IPS-15b (cell line): Measurements from ENCODE around the gene GFPT1.

Experiments used
- H3K27me3 ChIP-seq: one replicate; pipeline ENCODE4 v1.6.1; 2013; ENCODE audit warnings: low read length; ENCODE audit not compliant: control insufficient read depth, insufficient read depth
- H3K36me3 ChIP-seq: one replicate; pipeline ENCODE4 v1.6.1; 2013; ENCODE audit warnings: low read length; ENCODE audit not compliant: control insufficient read depth, insufficient read depth
- H3K4me1 ChIP-seq: one replicate; pipeline ENCODE4 v1.6.1; 2013; ENCODE audit warnings: mild to moderate bottlenecking, low read length; ENCODE audit not compliant: control insufficient read depth, insufficient read depth
- H3K4me3 ChIP-seq: one replicate; pipeline ENCODE4 v1.5.1; 2013; ENCODE audit warnings: low read depth, low read length
- H3K9ac ChIP-seq: one replicate; pipeline ENCODE4 v1.6.1; 2013; ENCODE audit warnings: low read depth, mild to moderate bottlenecking, low read length
- H3K9me3 ChIP-seq: one replicate; pipeline ENCODE4 v1.6.1; 2013; ENCODE audit warnings: mild to moderate bottlenecking, low read length; ENCODE audit not compliant: control insufficient read depth, insufficient read depth

The GFPT1 gene

DNA sequence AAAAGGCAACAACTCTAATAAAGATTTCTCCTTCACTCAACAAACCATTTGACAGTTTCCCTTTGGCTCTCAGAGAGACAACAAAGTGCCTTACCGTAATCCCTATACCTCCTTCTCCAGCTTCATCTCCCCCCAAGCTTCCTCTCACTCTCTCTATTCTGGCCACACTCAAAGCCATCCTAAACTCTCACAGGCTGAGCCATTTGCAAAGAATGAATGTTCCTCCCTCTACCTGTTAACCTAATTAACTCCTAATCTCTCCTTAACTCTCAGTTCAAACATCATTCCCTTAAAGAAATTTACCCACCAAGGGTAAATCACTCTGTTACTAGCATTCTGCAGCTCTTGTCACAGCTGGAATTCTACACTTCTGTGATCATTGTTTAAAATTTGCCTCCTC is 38.2 kb downstream of the GFPT1 start:
- Histone ChIP-seq H3K27me3 (no peaks in the 10 kb centered on the region), H3K9ac (no peak overlapping the region), H3K9me3 (no peaks in the 10 kb centered on the region), H3K36me3 (peaks cover 13% of the 10 kb centered on the region), H3K4me1 (no peaks in the 10 kb centered on the region), H3K4me3 (no peak overlapping the region)

DNA sequence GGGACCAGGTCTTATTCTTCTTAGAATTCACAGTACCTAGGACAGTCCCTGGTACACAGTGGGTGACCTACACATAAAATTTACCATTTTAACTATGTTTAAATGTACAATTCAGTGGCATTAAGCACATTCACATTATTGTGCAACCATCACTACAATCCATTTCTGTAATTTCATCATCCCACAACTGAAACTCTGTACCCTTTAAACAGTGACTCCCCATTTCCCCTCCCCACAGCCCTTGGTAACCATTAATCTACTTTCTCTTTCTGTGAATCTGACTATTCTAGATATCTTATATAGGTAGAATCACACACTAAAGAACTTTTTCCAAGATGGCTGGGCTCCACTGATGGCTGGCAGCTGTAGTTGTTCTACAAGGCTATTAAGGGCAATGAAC is 41.6 kb downstream of the GFPT1 start:
- H3K4me1 ChIP-seq = no peaks in the 10 kb centered on the region
- no peaks in the 10 kb centered on the region for H3K27me3 ChIP-seq
- no peak overlapping the region for H3K4me3 ChIP-seq
- no peaks in the 10 kb centered on the region for H3K9me3 ChIP-seq
- no peak overlapping the region for H3K9ac ChIP-seq
- peaks cover 17% of the 10 kb centered on the region for H3K36me3 ChIP-seq

DNA sequence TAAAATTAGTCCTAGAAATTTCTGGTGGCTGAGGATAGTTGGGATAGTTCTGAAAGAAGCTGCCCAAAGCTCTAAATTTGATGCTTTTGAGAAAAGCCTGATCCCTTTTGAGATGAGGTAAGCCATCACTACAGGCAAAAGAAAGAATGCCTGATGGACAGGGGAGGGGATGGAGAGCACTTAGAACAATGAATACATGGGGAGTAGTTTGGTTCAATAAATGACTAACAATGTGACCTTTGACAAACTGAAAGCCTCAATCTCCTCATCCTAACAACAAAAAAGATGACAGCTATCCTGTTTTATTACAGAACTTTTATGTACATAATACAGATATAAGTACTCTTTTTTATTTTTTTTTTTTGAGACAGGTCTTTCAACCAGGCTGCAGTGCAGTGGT is 42.7 kb downstream of the GFPT1 start:
- H3K9ac ChIP-seq = no peak overlapping the region
- H3K9me3 ChIP-seq = no peaks in the 10 kb centered on the region
- no peaks in the 10 kb centered on the region for H3K27me3 ChIP-seq
- H3K36me3 ChIP-seq = peaks cover 19% of the 10 kb centered on the region
- no peaks in the 10 kb centered on the region for H3K4me1 ChIP-seq
- no peak overlapping the region for H3K4me3 ChIP-seq

DNA sequence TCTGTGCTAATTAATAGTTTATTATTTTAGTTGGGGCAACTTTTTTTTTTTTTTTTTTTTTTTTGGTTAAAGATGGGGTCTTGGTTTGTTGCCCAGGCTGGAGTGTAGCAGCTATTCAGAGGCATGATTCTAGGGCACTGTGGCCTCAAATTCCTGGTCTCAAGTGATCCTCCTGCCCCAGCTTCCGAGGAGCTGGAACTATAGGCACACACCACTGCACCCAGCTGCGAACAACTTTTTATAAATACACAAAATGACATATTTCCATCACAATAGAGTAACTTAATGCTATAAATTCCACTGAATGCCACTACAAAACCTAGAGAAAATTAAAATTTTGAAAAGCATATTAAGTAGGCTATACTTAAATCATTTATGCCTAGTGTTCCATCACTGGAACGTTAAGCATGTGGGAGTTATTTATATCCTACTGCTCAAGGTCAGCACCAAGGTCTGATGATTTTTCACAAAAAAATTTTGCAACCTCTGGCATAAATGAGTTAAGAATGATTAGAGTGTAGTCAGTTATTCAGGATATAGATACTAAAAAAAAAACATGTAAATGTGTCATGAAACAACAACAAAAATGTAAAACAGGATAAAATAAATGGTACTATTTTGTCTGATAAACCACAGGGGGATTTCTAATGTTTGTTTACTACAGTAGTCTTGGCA is 46.8 kb downstream of the GFPT1 start:
- Histone ChIP-seq H3K4me3 (no peak overlapping the region), H3K4me1 (no peaks in the 10 kb centered on the region), H3K36me3 (peaks cover 29% of the 10 kb centered on the region), H3K27me3 (no peaks in the 10 kb centered on the region), H3K9ac (no peak overlapping the region), H3K9me3 (no peaks in the 10 kb centered on the region)

DNA sequence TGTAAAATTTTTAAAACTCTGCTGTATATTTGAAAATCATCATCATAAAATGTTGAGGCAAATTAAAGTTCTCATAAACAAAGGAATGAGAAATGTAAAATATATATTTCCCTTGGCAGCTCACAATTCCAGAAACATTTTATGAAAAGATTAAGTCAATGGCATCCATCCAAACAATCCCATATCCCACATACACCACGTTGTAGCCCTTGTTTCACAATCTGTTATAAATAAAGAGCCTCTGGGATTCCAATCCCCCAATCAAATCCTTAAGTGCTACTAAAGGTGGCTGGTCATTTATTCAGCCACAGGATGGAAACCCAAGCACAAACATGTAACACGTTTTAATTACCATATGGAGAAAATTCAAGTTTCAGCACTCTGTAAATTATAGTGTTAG is 51.7 kb downstream of the GFPT1 start:
- H3K9ac ChIP-seq = no peak overlapping the region
- H3K27me3 ChIP-seq = no peaks in the 10 kb centered on the region
- H3K36me3 ChIP-seq = peaks cover 17% of the 10 kb centered on the region
- no peaks in the 10 kb centered on the region for H3K4me1 ChIP-seq
- H3K9me3 ChIP-seq = no peaks in the 10 kb centered on the region
- H3K4me3 ChIP-seq = no peak overlapping the region

DNA sequence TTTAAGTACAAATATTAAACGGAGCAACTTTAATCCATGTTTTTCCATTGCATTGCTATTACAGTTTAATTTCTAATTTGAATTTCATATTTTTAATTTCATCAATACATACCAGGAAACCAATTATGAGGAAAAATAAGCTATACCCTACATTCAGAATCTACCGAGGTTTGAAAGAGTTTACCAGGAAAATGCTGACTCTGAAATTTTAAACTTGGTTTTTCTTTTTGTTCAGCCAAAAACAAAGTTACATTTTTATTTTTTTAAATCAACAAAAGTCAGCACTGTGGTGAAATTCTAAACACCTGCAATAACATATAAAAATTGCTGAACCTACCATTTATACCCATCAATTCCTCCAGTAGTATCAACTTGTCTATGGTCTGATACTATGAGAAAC is 53.7 kb downstream of the GFPT1 start:
- Histone ChIP-seq H3K27me3 (no peaks in the 10 kb centered on the region), H3K4me1 (no peaks in the 10 kb centered on the region), H3K4me3 (no peak overlapping the region), H3K36me3 (peaks cover 10% of the 10 kb centered on the region), H3K9ac (no peak overlapping the region), H3K9me3 (no peaks in the 10 kb centered on the region)

DNA sequence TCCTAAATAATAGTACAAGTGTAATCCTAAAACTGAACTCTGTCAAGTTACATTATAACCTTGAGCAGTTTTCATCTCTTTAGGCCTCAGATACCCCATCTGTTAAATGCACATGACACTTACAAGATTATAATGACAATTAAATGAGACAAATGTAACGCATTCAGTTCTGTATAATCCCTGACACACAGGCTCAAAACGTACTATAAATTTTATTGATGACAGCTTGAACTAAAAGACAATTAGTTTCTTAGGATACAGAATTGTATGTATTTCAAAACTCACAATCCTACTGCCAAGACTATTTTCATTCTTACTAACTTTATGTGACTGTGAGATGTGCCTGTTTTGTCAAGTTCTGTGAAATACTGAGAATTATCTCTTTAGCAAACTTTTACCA is 56.2 kb downstream of the GFPT1 start:
- H3K9ac ChIP-seq = no peak overlapping the region
- H3K36me3 ChIP-seq = peaks cover 8% of the 10 kb centered on the region
- no peaks in the 10 kb centered on the region for H3K4me1 ChIP-seq
- H3K27me3 ChIP-seq = no peaks in the 10 kb centered on the region
- H3K9me3 ChIP-seq = no peaks in the 10 kb centered on the region
- no peak overlapping the region for H3K4me3 ChIP-seq

DNA sequence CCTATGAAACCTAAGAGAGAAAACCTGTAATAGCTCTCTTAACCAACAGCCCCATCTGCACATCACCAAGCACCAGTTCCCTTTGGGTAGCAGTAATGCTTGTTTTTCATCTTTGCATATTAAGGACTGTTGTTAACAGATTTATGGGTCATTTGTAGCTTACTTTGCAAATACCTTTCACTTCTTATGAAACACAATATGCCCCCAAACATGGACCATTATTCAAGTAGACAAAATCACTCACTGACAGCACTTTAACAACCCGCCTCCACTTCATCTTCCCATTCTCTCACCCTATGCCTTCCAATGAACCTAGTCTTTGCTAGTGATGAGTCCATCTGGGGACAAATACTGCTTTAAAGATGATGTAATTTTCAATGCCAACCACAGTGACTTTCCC is 64.4 kb downstream of the GFPT1 start:
- Histone ChIP-seq H3K9ac (no peak overlapping the region), H3K4me3 (no peak overlapping the region), H3K27me3 (no peaks in the 10 kb centered on the region), H3K9me3 (no peaks in the 10 kb centered on the region), H3K36me3 (peaks cover 7% of the 10 kb centered on the region), H3K4me1 (no peaks in the 10 kb centered on the region)

DNA sequence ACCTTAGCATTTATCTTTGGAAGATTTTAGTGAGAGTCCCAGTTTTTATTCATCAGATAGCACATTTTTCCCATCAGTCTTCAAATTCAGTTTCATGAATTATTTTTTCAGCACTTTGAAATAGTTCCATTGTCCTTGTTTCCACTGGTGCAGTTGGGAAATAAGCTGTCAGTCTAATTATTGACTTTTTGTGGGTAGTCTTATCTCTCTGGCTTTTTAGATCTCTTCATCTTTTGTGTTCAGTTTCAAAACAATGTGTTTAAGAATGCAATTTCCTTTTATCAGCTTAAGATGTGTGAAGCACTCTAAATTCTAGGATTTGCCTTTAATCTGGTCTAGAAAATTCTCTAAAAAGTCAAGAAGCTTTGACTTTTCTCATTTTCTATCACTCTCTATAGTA is 70.5 kb downstream of the GFPT1 start:
- H3K4me3 ChIP-seq = no peak overlapping the region
- H3K27me3 ChIP-seq = no peaks in the 10 kb centered on the region
- no peaks in the 10 kb centered on the region for H3K9me3 ChIP-seq
- H3K36me3 ChIP-seq = no peaks in the 10 kb centered on the region
- H3K9ac ChIP-seq = no peak overlapping the region
- H3K4me1 ChIP-seq = no peaks in the 10 kb centered on the region

DNA sequence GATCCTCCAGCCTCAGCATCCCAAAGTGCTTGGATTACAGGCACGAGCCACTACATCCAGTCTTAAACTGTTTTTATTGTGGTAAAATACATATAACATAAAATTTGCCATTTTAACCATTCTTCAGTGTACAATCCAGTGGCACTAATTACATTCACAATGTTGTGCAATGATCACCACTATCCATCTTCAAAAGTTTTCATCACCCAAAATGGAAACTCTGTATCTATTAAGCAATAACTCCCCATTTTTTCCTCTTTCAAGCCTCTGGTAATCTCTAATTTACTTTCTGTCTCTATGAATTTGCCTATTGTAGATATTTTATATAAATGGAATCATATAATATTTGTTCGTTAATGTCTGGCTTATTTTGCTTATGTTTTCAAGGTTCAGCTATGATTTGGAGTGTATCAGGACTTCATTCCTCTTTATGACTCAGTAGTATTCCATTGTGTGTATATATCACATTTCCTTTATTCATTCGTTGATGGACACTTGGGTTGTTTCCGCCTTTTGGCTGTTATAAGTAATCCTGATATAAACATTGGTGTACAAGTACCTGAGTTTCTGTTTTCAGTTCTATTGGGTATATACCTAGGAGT is 71.8 kb downstream of the GFPT1 start:
- Histone ChIP-seq H3K27me3 (no peaks in the 10 kb centered on the region), H3K9me3 (no peaks in the 10 kb centered on the region), H3K4me3 (no peak overlapping the region), H3K4me1 (no peaks in the 10 kb centered on the region), H3K9ac (no peak overlapping the region), H3K36me3 (no peaks in the 10 kb centered on the region)

DNA sequence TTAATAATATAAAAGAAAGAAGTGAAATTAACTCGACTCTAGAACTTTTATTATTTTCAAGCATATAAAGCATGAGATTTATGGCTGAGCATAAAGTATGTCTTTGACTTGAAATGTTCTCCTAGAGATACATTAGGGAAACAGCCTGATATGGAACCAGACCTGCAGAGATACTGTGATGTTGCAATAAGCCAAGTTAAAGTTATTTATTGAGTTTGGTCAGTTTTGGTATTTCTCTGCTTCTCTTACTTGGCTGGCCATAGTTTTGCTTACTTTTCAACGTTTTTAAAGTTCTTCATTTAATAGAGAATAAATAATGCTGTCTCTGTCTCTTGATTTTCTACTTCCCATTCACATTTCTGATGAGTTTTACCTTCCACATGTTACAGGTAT is 76.0 kb downstream of the GFPT1 start:
- peaks cover 7% of the 10 kb centered on the region for H3K27me3 ChIP-seq
- peaks cover 2% of the 10 kb centered on the region for H3K4me1 ChIP-seq
- no peak overlapping the region for H3K4me3 ChIP-seq
- no peaks in the 10 kb centered on the region for H3K9me3 ChIP-seq
- no peaks in the 10 kb centered on the region for H3K36me3 ChIP-seq
- H3K9ac ChIP-seq = no peak overlapping the region

DNA sequence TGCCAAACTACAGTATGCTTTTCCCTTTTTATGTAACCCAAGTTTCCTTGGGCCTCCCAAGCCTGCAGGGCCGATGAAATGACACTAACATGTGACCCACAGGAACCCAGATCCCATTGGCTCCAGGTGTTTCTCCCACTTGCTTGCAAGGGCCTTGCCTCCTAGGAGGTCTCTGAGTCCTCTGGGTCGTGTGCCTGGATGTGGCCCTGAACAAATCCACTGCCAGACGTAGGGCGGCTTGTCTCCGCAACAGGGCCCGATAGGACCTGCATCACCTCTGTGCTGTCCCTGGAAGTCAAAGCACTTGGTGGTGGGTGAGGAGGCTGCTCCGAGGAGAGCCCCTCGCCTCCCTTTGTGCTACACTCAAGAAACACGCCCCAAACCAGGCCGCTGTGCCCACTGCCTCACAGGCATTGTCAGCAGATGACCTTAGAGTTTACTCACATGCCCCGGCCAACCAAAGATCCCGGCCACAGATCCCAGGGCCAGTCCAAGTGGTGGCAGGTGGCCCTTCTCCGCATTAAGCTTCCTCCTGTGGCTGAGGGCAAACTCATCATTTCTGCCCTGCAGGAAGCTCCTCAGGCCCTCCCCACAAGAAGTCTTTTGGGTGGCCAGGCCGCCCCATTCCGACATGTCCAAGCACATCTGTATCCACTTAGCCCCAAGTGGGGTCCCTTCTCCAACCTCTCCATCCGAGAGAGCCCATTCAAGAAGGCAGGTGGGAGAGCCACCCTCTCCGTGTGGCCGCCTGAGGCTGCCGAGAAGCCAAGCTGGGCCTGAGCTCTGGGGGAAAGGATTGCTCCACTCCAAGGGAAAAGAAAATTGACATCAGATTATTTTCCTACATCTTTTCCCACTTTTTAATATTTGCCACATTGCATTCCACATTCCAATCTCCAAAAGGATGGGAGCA is 76.7 kb downstream of the GFPT1 start:
- Histone ChIP-seq H3K9me3 (no peaks in the 10 kb centered on the region), H3K9ac (no peak overlapping the region), H3K27me3 (peaks cover 13% of the 10 kb centered on the region), H3K36me3 (no peaks in the 10 kb centered on the region), H3K4me3 (no peak overlapping the region), H3K4me1 (peaks cover 6% of the 10 kb centered on the region)
